OCI-M1 (cell line): Measurements from ENCODE around the gene ZNF653.

Experiments used
- DNase-seq: peaks from one replicate; lab custom pipeline; 2025; lab: John Stamatoyannopoulos, UW

The ZNF653 gene, protein sequence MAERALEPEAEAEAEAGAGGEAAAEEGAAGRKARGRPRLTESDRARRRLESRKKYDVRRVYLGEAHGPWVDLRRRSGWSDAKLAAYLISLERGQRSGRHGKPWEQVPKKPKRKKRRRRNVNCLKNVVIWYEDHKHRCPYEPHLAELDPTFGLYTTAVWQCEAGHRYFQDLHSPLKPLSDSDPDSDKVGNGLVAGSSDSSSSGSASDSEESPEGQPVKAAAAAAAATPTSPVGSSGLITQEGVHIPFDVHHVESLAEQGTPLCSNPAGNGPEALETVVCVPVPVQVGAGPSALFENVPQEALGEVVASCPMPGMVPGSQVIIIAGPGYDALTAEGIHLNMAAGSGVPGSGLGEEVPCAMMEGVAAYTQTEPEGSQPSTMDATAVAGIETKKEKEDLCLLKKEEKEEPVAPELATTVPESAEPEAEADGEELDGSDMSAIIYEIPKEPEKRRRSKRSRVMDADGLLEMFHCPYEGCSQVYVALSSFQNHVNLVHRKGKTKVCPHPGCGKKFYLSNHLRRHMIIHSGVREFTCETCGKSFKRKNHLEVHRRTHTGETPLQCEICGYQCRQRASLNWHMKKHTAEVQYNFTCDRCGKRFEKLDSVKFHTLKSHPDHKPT

DNA sequence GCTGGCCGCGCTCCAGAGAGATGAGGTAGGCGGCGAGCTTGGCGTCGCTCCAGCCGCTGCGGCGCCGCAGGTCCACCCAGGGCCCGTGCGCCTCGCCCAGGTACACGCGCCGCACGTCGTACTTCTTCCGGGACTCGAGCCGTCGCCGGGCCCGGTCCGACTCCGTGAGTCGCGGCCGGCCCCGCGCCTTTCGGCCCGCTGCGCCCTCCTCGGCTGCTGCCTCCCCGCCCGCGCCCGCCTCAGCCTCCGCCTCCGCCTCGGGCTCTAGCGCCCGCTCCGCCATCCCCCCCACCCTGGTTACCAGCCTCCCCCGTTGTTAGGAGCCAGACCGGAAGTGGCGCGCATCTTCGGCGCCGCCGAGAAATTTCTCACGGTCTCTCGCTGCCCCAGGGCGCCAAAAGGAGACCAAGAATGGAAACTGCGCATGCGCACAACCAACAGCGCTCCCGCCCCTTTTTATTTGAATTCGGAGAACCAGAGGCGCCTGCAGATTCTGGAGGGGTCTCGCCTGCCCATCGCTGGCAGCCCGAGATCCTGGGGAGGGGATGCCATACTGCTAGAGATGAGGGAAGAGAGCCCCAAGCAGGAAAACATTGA is at the start of gene ZNF653:
TSS of gene ZNF653 (minus strand) at position 336 of the 597 bp plus-strand sequence. CDS start at position 283, 53 bp downstream.
- DNase-seq: peak; percentile 100

- DNase-seq: no peak
These were observed 49.6 kb upstream of the ZNF653 start for GRCh38 chr19:11555246-11555645.

GRCh38 chr19:11554160-11554559 is 48.5 kb upstream of the ZNF653 start:
- DNase-seq: no peak

DNA sequence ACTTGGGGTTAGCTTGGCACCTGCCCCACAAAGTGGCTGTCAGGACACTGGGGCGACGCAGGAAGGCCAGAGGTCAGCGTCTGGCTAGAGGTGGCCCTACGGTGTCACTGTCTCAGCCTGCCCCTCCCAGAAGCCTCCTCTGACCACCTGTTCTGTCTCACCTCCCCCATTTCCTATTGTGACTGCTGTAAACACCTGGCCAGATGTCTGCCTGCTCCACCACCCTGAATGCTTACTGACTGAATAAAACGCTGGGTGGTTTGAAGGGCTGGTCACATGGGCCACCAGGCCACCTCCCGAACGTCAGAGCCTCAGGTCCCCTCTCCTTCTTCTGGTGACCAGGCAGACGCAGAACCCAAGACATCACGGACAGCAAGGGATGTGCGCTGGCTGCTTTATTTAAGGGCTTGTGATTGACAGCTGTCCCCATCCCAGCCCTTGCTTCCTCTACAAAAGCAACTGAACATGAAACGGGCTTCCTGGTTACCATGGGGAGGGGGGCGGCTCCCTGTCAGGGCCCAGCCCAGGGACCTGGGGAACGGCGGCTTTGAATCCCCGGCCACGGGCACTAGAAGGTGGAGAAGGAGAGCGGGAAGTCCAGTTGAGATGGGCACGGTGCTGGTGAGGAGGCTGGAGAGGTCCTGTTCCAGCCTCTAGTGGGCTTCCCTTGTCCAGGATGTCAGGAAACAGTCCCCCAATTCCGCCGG is 47.2 kb upstream of the ZNF653 start:
- DNase-seq: no peak

GRCh38 chr19:11551603-11552235 is 46.1 kb upstream of the ZNF653 start:
- peak; percentile 60 for DNase-seq

- DNase-seq: no peak
These were observed 44.6 kb upstream of the ZNF653 start for GRCh38 chr19:11550265-11550664.

DNA sequence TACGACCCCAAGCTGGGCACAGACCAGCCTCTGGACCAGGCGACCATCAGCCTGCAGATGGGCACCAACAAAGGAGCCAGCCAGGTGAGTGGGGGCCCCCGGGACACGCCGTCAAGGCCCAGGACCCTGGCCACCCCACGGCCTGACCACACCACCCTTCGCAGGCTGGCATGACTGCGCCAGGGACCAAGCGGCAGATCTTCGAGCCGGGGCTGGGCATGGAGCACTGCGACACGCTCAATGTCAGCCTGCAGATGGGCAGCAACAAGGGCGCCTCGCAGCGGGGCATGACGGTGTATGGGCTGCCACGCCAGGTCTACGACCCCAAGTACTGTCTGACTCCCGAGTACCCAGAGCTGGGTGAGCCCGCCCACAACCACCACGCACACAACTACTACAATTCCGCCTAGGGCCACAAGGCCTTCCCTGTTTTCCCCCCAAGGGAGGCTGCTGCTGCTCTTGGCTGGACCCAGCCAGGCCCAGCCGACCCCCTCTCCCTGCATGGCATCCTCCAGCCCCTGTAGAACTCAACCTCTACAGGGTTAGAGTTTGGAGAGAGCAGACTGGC is 43.8 kb upstream of the ZNF653 start:
- no peak for DNase-seq

DNA sequence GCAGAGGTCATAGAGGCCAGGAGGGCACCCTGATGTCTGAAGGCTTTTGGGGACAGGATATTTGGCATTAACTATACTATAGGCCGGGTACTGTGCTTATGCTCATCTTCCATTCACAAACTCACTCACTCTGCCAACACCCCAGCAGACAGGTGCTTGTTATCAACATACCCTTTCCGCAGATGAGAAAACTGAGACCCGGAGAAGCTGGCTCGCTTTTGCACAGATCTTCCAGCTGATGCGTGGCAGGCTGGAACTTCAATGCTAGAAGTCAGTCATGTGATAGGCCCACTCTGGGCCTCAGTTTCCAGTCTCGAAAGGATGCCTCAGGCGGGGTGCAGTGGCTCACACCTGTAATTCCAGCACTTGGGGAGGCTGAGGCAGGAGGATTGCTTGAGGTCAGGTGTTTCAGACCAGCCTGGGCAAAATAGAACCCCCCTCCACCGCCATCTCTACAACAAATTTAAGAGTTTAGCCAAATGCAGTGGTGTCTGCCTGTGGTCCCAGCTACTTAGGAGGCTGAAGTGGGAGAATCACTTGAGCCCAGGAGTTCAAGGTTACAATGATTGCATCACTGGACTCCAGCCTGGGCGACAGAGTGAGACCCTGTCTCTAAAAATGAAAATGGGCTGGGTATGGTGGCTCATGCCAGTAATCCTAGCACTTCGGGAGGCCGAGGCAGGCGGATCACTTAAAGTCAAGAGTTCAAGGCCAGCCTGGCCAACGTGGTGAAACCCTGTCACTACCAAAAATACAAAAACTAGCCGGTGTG is 42.5 kb upstream of the ZNF653 start:
- no peak for DNase-seq

DNA sequence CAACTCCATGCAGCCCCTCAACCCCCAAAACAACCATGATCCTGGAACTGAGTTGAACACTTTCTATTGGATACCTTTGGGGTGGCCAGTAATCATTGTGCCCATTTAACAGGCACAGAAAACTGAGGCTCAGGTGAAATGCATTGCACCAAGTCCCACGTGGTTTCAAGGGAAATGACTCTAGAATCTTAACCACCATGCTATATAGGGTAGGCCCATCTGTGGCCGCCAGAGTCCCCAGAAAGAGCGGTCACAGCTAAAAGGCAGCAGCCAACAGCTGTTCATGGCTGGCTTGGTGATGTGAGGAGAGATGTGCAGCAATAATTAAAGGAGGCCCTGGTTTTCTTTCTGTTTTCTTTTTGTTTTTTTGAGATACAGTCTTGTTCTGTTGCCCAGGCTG is 35.6 kb upstream of the ZNF653 start:
- DNase-seq: no peak

DNA sequence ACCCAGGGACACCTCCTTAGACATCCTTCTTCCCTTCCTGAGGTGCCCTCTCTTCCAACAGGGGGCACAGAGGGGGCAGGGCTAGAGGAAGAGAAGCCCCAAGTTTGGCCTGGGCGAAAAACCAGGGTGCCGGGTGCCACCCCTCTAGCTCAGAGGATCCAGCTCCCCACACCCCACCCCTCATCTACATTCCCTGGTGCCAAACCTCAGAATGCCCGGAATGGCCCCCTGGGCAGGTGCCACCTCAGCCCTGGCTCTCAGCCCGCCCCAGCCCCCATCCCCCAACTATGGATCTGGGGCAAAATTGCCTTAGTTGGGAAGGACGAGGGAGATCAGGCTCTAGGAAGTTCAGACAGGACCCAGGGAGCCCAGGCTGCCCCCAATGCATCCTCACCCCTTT is 35.0 kb upstream of the ZNF653 start:
- DNase-seq: no peak

- DNase-seq: no peak
These were observed 34.1 kb upstream of the ZNF653 start for GRCh38 chr19:11539495-11540365.

GRCh38 chr19:11538232-11539036 is 32.8 kb upstream of the ZNF653 start, which contains the start of gene CNN1:
CNN1 (plus strand) TSS chr19:11538851; CDS start chr19:11538928, 77 bp downstream.
- peak; percentile 76 for DNase-seq

DNA sequence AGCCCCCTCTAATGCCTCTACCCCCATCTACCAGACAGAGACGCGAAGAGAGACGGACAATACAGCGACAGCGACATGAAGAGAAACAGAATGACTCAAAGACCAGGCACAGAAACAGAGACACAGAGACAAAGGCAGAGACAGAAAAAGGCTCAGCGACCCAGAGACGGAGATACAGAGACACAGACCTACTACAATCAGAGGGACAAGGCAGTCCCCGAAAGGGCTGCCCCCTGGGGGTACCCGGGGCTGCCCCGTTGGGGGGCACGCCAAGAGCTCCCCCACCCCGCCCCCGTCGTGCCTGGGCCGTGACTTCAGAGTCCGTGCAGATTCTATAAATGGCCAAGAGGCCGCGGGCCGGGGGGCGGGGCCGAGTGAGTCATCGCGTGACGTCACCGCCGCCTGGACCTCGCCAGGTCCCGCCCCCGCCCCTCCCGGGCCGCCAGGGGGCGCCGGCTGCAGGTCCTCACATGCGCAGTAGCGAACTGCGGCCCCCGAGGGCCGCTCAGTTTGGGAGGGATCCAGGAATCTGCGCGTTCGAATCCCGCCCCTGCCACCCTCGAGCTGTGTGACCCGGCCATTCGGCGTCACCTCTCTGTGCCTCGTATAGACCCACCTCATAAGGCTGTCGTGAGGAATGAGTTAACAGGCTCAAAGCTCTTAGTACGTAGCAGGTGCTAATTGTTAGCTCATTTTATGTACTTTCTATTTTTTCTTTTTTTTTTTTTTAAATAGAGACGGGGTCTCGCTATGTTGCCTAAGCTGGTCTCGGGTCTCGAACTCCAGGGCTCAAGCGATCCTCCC is 30.4 kb upstream of the ZNF653 start:
- DNase-seq: peak; percentile 100

- peak; percentile 74 for DNase-seq
These were observed 29.3 kb upstream of the ZNF653 start for GRCh38 chr19:11534948-11535347.

DNA sequence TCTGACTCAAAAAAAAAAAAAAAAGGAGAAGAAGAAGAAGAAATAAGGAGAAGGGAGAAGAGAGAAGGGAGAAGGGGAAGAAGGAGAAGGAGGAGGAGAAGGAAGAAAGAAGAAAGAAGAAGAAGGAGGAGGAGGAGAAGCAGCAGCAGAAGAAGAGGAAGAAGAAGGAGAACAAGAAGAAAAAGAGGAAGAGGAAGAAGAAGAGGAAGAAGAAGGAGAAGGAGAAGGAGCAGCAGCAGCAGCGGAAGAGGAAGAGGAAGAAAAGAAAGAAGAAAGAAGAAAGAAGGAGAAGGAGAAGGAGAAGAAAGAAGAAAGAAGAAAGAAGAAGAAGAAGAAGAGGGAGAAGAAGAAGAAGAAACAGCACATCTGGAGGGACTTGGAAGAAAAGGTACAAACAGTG is 28.9 kb upstream of the ZNF653 start:
- DNase-seq: peak; percentile 74

- peak; percentile 100 for DNase-seq
These were observed 24.8 kb upstream of the ZNF653 start for GRCh38 chr19:11530432-11530831.

- peak; percentile 100 for DNase-seq
These were observed 23.1 kb upstream of the ZNF653 start, which contains the start of gene ECSIT for GRCh38 chr19:11528551-11529341. ECSIT (minus strand) TSS chr19:11529134; CDS start chr19:11519170, 9,964 bp downstream.
